Astrocyte of the spinal cord (primary cell): ENCODE data around the gene CDK3.
A peak's percentile ranks its signal among the peaks of the same experiment; 100 is the strongest.

Experiments
- DNase-seq: peaks from one replicate; pipeline ENCODE4 v3.0.0; 2011; ENCODE audit warnings: low read depth, low spot score
- H3K4me3 ChIP-seq: 2 replicates; pipeline ENCODE4 v1.5.1; 2011; ENCODE audit warnings: low read depth, mild to moderate bottlenecking, low read length, moderate library complexity
- CTCF ChIP-seq: IDR thresholded peaks from 2 replicates; pipeline ENCODE4 v1.5.1; 2012; ENCODE audit warnings: low read depth, mild to moderate bottlenecking, low read length, inconsistent platforms
- in situ Hi-C: cut with HindIII; loops from 2 replicates; pipeline ENCODE4 v1.10.0; 2017; ENCODE audit warnings: low sequenced_read_pairs

The CDK3 gene

DNA sequence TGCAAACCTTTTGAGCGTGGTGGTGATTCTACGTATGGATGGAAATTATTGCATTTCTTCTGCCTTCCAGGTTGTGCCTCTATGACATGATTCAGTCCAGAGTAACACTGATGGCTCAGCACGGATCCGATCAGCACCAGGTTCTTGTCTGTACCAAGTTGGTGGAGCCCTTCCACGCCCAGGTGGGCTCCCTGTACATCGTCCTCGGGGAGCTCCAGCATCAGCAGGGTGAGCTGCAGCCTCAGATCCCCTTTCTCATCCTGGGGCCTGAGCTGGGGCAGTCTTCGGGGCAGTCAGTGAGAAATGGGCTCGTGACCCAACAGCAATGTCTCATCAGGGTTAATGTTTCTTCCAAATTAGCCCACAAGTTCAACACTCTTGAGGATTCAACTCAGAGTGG is 9.3 kb upstream of the CDK3 start:
- DNase-seq = no peak
- no peak for TF ChIP-seq CTCF
- in situ Hi-C loops = no loop called here

GRCh38 chr17:75994802-75995370 is 5.8 kb upstream of the CDK3 start:
- in situ Hi-C loops = no loop called here
- H3K4me3 ChIP-seq = no peak overlapping the region
- no peak for TF ChIP-seq CTCF
- DNase-seq = no peak

More for the DNA sequence above, 9.3 kb upstream of the CDK3 start:
- no peak overlapping the region for H3K4me3 ChIP-seq

- no peak for TF ChIP-seq CTCF
- in situ Hi-C loops = no loop called here
- H3K4me3 ChIP-seq = no peak overlapping the region
- DNase-seq = no peak
Observed at GRCh38 chr17:75995385-75995925, 5.2 kb upstream of the CDK3 start.

DNA sequence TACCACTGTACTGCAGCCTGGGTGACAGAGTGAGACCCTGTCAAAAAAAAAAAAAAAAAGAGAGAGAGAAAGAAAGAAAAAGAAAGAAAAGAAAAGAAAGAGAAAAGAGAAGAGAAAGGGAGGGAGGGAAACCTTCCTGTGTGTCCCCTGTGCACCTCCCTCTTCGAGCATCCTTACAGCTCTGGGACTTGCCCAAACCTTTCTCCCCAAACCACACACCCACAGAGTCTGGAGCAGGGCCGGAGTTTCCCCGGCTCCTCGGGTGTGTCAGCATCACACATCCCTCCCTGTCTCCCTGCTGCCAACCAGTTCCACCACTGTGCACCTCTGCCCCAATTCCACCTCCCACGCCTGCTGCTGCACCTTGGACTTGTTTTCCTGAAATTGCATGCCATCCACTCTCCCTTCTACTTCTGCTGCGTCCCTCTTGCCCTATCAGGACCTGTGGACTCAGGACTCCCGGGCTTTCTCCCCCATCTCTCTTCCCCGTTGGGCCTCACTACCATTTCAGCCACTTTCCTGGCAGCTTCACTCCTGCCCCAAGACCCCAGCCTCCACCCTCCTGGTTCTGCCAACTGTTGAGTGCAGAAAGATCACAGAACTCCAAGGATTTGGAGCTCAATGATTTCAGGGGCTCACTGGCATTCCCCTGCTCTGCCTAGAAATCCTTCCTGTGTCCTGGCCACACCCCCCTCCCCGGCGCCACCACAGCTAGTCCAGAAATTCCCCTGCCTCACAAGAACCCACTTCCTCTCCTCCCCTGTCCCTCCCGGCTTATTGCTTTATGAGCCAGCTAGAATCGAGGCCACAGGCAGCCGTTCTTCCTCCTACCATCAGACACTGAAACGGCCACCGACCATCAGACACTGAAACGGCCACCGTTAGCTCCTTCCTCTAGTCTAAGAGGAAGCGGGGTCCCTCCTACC is 3.7 kb upstream of the CDK3 start:
- TF ChIP-seq CTCF = no peak
- peak; percentile 44 for DNase-seq
- in situ Hi-C loops = no loop called here
- no peak overlapping the region for H3K4me3 ChIP-seq

- no peak overlapping the region for H3K4me3 ChIP-seq
- no peak for TF ChIP-seq CTCF
- in situ Hi-C loops = no loop called here
- DNase-seq = no peak
Observed at GRCh38 chr17:75998327-75998795, 2.3 kb upstream of the CDK3 start.

DNA sequence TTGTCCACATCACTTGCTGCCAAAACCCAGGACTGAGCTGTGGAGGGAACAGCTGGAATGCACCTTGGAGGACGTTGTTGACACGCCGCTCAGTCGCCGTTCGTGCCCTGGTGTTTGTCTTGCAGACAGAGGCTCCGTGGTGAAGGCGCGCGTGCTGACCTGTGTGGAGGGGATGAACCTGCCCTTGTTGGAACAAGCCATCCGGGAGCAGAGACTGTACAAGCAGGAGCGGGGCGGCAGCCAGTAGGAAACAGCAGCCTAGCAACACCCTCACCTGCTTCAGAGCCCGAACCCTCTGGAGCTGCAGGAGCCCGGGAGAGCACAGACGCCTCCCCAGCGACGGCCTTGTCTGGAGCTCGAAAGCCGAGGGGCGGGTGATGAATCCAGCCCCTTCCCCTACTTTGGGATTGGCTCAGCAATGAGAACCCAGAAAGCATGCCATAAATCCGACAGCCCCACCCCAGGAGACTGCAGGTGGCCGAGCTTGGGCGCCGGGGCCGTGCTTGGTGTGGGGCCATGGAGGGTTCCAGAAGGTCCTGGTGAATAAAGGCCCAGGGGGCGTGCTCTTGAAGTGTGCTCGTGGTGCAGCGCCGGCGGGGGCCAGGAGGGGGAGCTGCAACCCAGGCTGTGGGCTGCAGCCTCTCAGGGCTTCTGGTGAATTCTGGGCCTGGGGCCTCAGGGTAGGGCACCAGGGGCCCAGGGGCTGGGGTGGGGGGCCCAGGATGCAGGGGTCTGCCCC is 470 bp upstream of the CDK3 start:
- in situ Hi-C loops = no loop called here
- no peak overlapping the region for H3K4me3 ChIP-seq
- DNase-seq = no peak
- peak; percentile 92 for TF ChIP-seq CTCF
